AG04450 (cell line): ENCODE results near the gene QRICH1. TPM values are rescaled to one million over a fixed set of nuclear protein-coding genes. Genes with fewer than 3 reads are reported as not detected.

Experiments used
- CTCF ChIA-PET: fragments of 300-600, 350-600 bp; formaldehyde crosslinking; extraction: SDS; loops from one replicate; lab custom pipeline; 2022; ENCODE audit warnings: antibody characterized with exemption, inconsistent platforms; lab: Charles Lee
- POLR2A ChIA-PET: fragments of 350-600 bp; formaldehyde crosslinking; extraction: SDS; loops from one replicate; lab custom pipeline; 2021; ENCODE audit warnings: antibody characterized with exemption, inconsistent platforms; lab: Yijun Ruan, JAX
- DNase-seq: peaks from one replicate; pipeline ENCODE4 v3.0.0-alpha.2; 2011; ENCODE audit warnings: low read depth, low spot score
- H3K27ac ChIP-seq: one replicate; pipeline ENCODE4 v1.5.1; 2012; ENCODE audit warnings: low read depth, low read length, control low read depth
- H3K27me3 ChIP-seq: one replicate; pipeline ENCODE4 v1.6.0; 2012; ENCODE audit warnings: low read length; ENCODE audit not compliant: control insufficient read depth, insufficient read depth
- H3K4me3 ChIP-seq: 2 replicates; pipeline ENCODE4 v1.5.1; 2011; ENCODE audit warnings: mild to moderate bottlenecking, low read depth, low read length, control low read depth
- H3K9me3 ChIP-seq: 2 replicates; pipeline ENCODE4 v1.5.1; 2012; ENCODE audit warnings: low read length; ENCODE audit not compliant: control insufficient read depth, insufficient read depth
- polyA plus RNA-seq: library from polyadenylated mRNA; depleted of rRNA; stranded (reverse); fragments of >200 nt; gene quantifications from 2 replicates; pipeline ENCODE4 v1.2.3, GENCODE V29; 2011
- TF ChIP-seq, protein P1 (sequence below): IDR thresholded peaks from 2 replicates; pipeline ENCODE4 v1.5.1; 2011; ENCODE audit warnings: low read depth, low read length, control low read depth, inconsistent platforms

QRICH1 gene
- polyA plus RNA-seq, 1 experiment: 69.7 TPM

DNA sequence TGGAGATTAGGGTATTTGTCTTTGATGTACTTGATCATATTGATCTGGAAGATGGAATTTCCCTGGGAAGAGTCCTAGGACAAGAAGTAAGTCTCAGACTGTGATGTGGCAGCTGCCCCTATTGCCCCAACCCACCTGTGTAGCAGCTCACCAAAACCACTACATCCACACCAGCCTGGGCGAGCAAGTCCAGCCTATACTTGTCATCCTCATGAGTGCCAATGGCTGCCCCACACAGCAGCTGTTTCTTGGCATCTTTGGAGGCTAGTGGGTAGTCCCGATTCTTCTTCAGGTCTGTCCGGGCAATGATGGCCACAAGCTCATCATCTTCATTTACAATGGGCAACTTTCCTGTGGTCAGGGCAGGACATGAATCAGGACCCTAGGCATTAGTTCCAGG is 67.3 kb downstream of the QRICH1 start:
- no peak overlapping the region for H3K4me3 ChIP-seq
- no peaks in the 10 kb centered on the region for H3K27me3 ChIP-seq
- DNase-seq: no peak
- ChIA-PET CTCF (no interaction called here), POLR2A (no interaction called here)
- TF ChIP-seq, protein P1, sequence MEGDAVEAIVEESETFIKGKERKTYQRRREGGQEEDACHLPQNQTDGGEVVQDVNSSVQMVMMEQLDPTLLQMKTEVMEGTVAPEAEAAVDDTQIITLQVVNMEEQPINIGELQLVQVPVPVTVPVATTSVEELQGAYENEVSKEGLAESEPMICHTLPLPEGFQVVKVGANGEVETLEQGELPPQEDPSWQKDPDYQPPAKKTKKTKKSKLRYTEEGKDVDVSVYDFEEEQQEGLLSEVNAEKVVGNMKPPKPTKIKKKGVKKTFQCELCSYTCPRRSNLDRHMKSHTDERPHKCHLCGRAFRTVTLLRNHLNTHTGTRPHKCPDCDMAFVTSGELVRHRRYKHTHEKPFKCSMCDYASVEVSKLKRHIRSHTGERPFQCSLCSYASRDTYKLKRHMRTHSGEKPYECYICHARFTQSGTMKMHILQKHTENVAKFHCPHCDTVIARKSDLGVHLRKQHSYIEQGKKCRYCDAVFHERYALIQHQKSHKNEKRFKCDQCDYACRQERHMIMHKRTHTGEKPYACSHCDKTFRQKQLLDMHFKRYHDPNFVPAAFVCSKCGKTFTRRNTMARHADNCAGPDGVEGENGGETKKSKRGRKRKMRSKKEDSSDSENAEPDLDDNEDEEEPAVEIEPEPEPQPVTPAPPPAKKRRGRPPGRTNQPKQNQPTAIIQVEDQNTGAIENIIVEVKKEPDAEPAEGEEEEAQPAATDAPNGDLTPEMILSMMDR: no peak
- H3K9me3 ChIP-seq: no peaks in the 10 kb centered on the region
- no peak overlapping the region for H3K27ac ChIP-seq

DNA sequence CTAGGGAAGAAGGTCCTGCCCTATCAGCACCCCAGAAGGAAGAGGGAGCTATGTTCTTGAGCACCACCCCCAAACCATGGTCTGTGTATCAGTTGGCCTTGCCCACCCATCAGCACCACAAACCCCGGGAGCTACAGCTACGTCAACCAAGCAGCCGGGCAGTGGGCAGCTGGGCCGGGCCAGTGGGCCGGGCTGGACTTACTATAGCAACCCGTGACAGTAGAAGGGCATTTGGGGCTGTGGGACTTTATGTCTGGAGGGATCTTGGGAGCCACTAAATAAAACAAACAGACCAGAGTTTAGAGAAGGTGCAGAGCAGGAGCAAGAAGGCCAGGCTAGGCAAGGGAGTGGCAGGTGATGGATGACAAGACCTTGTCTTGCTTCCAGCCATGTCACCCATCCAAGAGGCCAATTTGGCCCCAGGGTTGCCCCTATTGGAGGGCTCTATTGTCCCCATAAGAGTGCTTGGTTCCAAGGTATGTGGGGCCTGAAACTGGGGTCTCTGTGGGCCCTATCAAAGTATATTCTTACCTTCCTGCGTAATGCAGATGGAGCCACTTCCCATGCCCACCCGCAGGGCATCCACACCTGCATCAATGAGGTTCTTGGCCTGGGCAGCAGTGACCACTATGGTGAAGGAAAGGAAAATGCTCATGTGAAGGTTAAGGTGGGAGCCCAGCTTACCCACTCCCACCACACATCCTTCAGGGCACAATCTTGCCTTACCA is 67.9 kb downstream of the QRICH1 start:
- no peak overlapping the region for H3K27ac ChIP-seq
- no peak for DNase-seq

DNA sequence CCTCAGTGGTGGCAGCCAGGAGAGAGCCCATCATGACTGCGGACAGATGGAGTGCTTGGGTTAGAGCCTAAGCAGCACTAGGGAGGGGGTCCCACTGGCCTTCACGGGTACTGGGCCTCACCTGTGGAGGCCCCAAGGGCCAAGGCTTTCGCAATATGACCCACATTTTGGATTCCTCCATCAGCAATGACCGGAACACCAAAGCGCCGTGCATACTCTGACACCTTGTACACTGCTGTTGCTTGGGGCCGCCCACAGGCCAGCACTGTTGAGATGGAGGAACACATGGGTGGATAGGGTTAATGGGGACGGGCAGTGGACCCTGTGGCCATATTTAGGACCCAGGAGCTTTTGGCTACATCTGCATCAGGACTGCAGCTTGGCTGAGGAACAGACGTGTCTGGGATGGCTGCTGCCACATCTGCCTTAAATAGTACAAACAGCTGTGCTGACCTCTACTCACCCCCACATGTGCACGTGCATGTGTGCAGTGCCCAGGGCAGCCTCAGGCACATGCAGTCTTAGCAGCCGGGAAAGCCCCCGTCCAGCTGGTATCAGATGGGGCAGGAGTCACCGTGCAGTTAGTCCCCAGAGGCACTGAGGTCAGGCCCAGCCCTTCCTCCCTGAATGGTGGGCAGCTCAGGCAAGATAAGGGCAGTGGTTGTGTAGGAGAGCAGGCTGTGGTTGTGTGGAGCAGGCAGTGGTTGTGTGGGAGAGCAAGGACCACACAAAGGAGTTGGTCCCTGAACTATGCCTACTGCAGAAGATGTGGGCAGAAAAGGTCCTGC is 68.7 kb downstream of the QRICH1 start:
- ChIA-PET POLR2A (no interaction called here), CTCF (interaction anchor here (1.0 kb wide), 1 partner anchor 12 kb away, joined by 3 read pairs; no protein-coding TSS in a partner anchor)
- H3K9me3 ChIP-seq: no peaks in the 10 kb centered on the region; the same call in 1 of the 2 replicates
- H3K4me3 ChIP-seq: no peak overlapping the region
- no peak for DNase-seq
- no peaks in the 10 kb centered on the region for H3K27me3 ChIP-seq
- H3K27ac ChIP-seq: no peak overlapping the region
- TF ChIP-seq, protein P1: no peak

More for the DNA sequence above, 67.9 kb downstream of the QRICH1 start:
- POLR2A ChIA-PET: interaction anchor here (0.6 kb wide), 1 partner anchor 442 kb away, joined by 4 read pairs; no protein-coding TSS in a partner anchor
- H3K4me3 ChIP-seq: no peak overlapping the region
- no peaks in the 10 kb centered on the region for H3K27me3 ChIP-seq
- CTCF ChIA-PET: no interaction called here
- H3K9me3 ChIP-seq: no peaks in the 10 kb centered on the region; the same call in 1 of the 2 replicates
- TF ChIP-seq, protein P1: no peak

DNA sequence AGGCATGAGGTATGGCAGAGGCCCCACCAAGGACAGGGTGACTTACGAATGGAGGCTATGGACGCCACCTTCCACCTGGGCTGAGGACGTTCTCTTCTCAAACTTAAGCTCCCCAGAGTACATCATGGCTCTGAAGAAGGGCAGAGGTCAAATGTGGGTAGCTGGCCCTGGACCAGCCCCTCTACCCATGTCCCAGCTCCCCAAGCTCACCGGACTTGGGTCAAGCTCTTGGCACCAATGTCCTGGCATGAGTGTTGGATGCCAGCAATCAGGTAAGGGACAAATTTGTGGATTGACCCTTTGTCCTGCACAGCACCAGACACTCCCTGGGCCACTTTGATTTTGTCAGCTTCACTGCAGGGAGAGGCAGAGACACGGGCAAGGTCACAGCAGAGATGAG is 69.4 kb downstream of the QRICH1 start:
- H3K9me3 ChIP-seq: no peaks in the 10 kb centered on the region; the same call in 1 of the 2 replicates
- ChIA-PET POLR2A (no interaction called here), CTCF (interaction anchor here (1.0 kb wide), 1 partner anchor 11 kb away, joined by 3 read pairs; no protein-coding TSS in a partner anchor)
- H3K27me3 ChIP-seq: no peaks in the 10 kb centered on the region
- H3K27ac ChIP-seq: no peak overlapping the region
- no peak overlapping the region for H3K4me3 ChIP-seq
- TF ChIP-seq, protein P1: no peak
- no peak for DNase-seq
